ENCODE measurements around the gene PHKG1.
A peak's percentile ranks its signal among the peaks of the same experiment; 100 is the strongest.
"Not testable (repeated sequence)": the region's sequence is repeated elsewhere in the genome, so short reads cannot be mapped to it uniquely, and the experiment has no call there.

PHKG1 gene

GRCh38 chr7:56092789-56093531, at the start of gene PHKG1:
Gene PHKG1, minus strand, starts transcription at chr7:56092952. Its CDS starts 4,011 bp downstream, at chr7:56088941.
- FAIRE-seq = no peak
- peak; percentile 29 for DNase-seq (ENCODE audit: insufficient read length, low spot score)

GRCh38 chr7:56131062-56131461, 38.3 kb upstream of the PHKG1 start:
- not testable (repeated sequence) for FAIRE-seq; DNase-seq (ENCODE audit: insufficient read length, low spot score)

GRCh38 chr7:56127241-56127975, 34.7 kb upstream of the PHKG1 start:
- FAIRE-seq (no peak), DNase-seq (ENCODE audit: insufficient read length, low spot score) (no peak)

- DNase-seq (ENCODE audit: insufficient read length, low spot score) = no peak
- no peak for FAIRE-seq
Measured at GRCh38 chr7:56125831-56126230, 33.1 kb upstream of the PHKG1 start.

- no peak for FAIRE-seq
- DNase-seq (ENCODE audit: insufficient read length, low spot score) = no peak
Measured at GRCh38 chr7:56124981-56125380, 32.2 kb upstream of the PHKG1 start.

- FAIRE-seq (no peak), DNase-seq (ENCODE audit: insufficient read length, low spot score) (no peak)
Measured at GRCh38 chr7:56121440-56121839, 28.7 kb upstream of the PHKG1 start.

- FAIRE-seq (no peak), DNase-seq (ENCODE audit: insufficient read length, low spot score) (no peak)
Measured at GRCh38 chr7:56115852-56116538, 23.2 kb upstream of the PHKG1 start, which contains the start of gene NUPR2. Gene NUPR2, minus strand, starts transcription at chr7:56116417. Its CDS starts 103 bp downstream, at chr7:56116314.

GRCh38 chr7:56112244-56112643, 19.5 kb upstream of the PHKG1 start:
- FAIRE-seq; DNase-seq (ENCODE audit: insufficient read length, low spot score): not testable (repeated sequence)

GRCh38 chr7:56110611-56111010, 17.9 kb upstream of the PHKG1 start:
- DNase-seq (ENCODE audit: insufficient read length, low spot score) (no peak), FAIRE-seq (no peak)

GRCh38 chr7:56107954-56108258, 15.2 kb upstream of the PHKG1 start:
- FAIRE-seq = no peak
- DNase-seq (ENCODE audit: insufficient read length, low spot score) = no peak

- peak; percentile 91 for FAIRE-seq
- peak; percentile 99 for DNase-seq (ENCODE audit: insufficient read length, low spot score)
Measured at GRCh38 chr7:56106108-56107073, 13.6 kb upstream of the PHKG1 start, which contains the start of gene CHCHD2. Gene CHCHD2, minus strand, starts transcription at chr7:56106476. Its CDS starts 63 bp downstream, at chr7:56106413.

GRCh38 chr7:56105508-56105907, 12.8 kb upstream of the PHKG1 start:
- no peak for FAIRE-seq
- no peak for DNase-seq (ENCODE audit: insufficient read length, low spot score)

- not testable (repeated sequence) for FAIRE-seq; DNase-seq (ENCODE audit: insufficient read length, low spot score)
Measured at GRCh38 chr7:56104138-56104537, 11.4 kb upstream of the PHKG1 start.

- FAIRE-seq = no peak
- no peak for DNase-seq (ENCODE audit: insufficient read length, low spot score)
Measured at GRCh38 chr7:56099653-56100052, 6.9 kb upstream of the PHKG1 start.

- FAIRE-seq; DNase-seq (ENCODE audit: insufficient read length, low spot score): not testable (repeated sequence)
Measured at GRCh38 chr7:56098187-56099008, 5.6 kb upstream of the PHKG1 start.

- no peak for DNase-seq (ENCODE audit: insufficient read length, low spot score)
- FAIRE-seq = no peak
Measured at GRCh38 chr7:56097700-56098099, 4.9 kb upstream of the PHKG1 start.

- not testable (repeated sequence) for FAIRE-seq; DNase-seq (ENCODE audit: insufficient read length, low spot score)
Measured at GRCh38 chr7:56092388-56092787, 364 bp downstream of the PHKG1 start.

- DNase-seq (ENCODE audit: insufficient read length, low spot score) (no peak), FAIRE-seq (no peak)
Measured at GRCh38 chr7:56091591-56091990, 1.2 kb downstream of the PHKG1 start.

GRCh38 chr7:56087445-56087844, 5.3 kb downstream of the PHKG1 start:
- DNase-seq (ENCODE audit: insufficient read length, low spot score) (no peak), FAIRE-seq (no peak)
